Heart left ventricle (tissue), 13 donors: ENCODE data around the gene HIVEP1.

ENCODE experiments used
- POLR2A ChIP-seq, 2 donors: fragments of 450-650 bp; IDR thresholded peaks; one replicate each; pipeline ENCODE4 v1.6.1; 2017; ENCODE audit warnings: antibody characterized with exemption in 2 of 2, mild to moderate bottlenecking in 2 of 2, moderate library complexity in 2 of 2
- TF ChIP-seq, protein P1 (sequence below), 12 donors: fragments of 200-600 bp; sonication (generic) in 4 of 12; IDR thresholded peaks; one replicate each; pipeline versions ENCODE4 v1.5.0 to v1.8.0; 2018 to 2022; ENCODE audit warnings: antibody characterized with exemption in 12 of 12, mild to moderate bottlenecking in 5 of 12
- donor health status: ischemic (EF 13 %, LVEDD 7.1; RV severe dilation, severe dysfunction).
- donor health status: DM: no; HTN: yes; CAD: no.
- donor health status: DM: no; HTN: no; CAD: no.
- donor health status: ischemic (EF 25% LVEDD 6.9; RV normal size, moderate dysfunction).
- donor health status: ischemic (EF 25% LVEDD 5.7; RV mildly dilated, moderate dysfunction).
- donor health status: ischemic (EF 35%, LVEDD 5.7; RV mildly dilated, moderate dysfunction).
- donor health status: nonischemic (EF 11% LVEDD 7.7; RV severe dilation, severe dysfunction).
- donor health status: DM: yes; HTN: yes; CAD: no.
- donor health status: PGD.
- donor health status: ischemic (EF 29% LVEDD 5.4; RV normal size, mild dysfunction).
- donor health status: nonischemic (EF 23%, LVEDD 6.1; RV moderate dilation, normal function).

DNA sequence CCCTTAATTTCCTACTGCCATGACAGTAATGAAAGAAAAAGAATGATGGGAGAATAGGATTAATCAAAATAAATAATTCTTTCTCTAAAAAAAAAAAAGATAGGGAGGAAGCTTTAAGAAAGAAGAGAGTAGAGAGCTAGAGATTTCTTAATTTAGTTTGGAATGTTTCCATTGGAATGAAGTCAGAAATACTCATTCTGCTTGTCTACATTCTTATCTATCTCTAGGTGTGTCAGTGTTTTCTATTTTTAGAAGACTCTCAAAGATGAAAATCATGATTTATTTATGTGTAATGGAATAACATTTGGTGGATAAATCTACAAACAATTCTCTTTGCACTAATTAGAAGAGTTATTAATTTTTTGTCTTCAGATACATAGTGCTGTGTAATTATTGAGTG, 38.0 kb upstream of the HIVEP1 start:
- TF ChIP-seq, protein P1, sequence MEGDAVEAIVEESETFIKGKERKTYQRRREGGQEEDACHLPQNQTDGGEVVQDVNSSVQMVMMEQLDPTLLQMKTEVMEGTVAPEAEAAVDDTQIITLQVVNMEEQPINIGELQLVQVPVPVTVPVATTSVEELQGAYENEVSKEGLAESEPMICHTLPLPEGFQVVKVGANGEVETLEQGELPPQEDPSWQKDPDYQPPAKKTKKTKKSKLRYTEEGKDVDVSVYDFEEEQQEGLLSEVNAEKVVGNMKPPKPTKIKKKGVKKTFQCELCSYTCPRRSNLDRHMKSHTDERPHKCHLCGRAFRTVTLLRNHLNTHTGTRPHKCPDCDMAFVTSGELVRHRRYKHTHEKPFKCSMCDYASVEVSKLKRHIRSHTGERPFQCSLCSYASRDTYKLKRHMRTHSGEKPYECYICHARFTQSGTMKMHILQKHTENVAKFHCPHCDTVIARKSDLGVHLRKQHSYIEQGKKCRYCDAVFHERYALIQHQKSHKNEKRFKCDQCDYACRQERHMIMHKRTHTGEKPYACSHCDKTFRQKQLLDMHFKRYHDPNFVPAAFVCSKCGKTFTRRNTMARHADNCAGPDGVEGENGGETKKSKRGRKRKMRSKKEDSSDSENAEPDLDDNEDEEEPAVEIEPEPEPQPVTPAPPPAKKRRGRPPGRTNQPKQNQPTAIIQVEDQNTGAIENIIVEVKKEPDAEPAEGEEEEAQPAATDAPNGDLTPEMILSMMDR (IDR thresholded peaks at IDR 0.05) = no peak
- no peak for TF ChIP-seq POLR2A (IDR thresholded peaks at IDR 0.05)
